Activated T-cell treated with anti-CD3 and anti-CD28 coated beads, Interleukin-2, amount 50 U/mL, for 4 hours (primary cell): ENCODE results near the gene USP36. TPM values are rescaled to one million over a fixed set of nuclear protein-coding genes. Genes with fewer than 3 reads are reported as not detected.
A peak's percentile ranks its signal among the peaks of the same experiment; 100 is the strongest.
"Not testable (repeated sequence)": the region's sequence is repeated elsewhere in the genome, so short reads cannot be mapped to it uniquely, and the experiment has no call there.

Experiments used
- ATAC-seq, 2 donors: fragments of 200-7000 bp; cut with Tn5 transposase; one replicate each; pipeline ENCODE4 v1.10.0; 2021
- DNase-seq: peaks from one replicate; pipeline ENCODE4 v3.0.0-alpha.2; 2020
- H3K27me3 Mint-ChIP-seq: one replicate; pipeline ENCODE4 v1.8.0; 2021; ENCODE audit warnings: low read depth, mixed read lengths
- H3K36me3 Mint-ChIP-seq: one replicate; pipeline ENCODE4 v1.8.0; 2022; ENCODE audit warnings: mixed read lengths; ENCODE audit not compliant: insufficient read depth
- H3K4me1 Mint-ChIP-seq: one replicate; pipeline ENCODE4 v1.8.0; 2021; ENCODE audit warnings: low read depth, mixed read lengths
- H3K4me3 Mint-ChIP-seq: one replicate; pipeline ENCODE4 v1.8.0; 2021; ENCODE audit warnings: mild to moderate bottlenecking, moderate library complexity, mixed read lengths
- H3K9me3 Mint-ChIP-seq: one replicate; pipeline ENCODE4 v1.8.0; 2021; ENCODE audit warnings: mixed read lengths
- total RNA-seq, 3 donors: library from RNA; stranded (reverse); gene quantifications; one replicate each; pipeline ENCODE4 v1.2.1, GENCODE V29; 2021

Gene USP36
- total RNA-seq, 3 donors from 2014 or later = 157 to 179 (median 170) TPM

GRCh38 chr17:78789663-78790181, 50.9 kb downstream of the USP36 start:
- H3K4me3 Mint-ChIP-seq = no peak overlapping the region
- peaks cover 69% of the 10 kb centered on the region for H3K4me1 Mint-ChIP-seq
- ATAC-seq (peak; percentile 15 to 27), DNase-seq (no peak)
- H3K27me3 Mint-ChIP-seq = no peaks in the 10 kb centered on the region
- no peaks in the 10 kb centered on the region for H3K9me3 Mint-ChIP-seq
- peaks cover 28% of the 10 kb centered on the region for H3K36me3 Mint-ChIP-seq

- peaks cover 70% of the 10 kb centered on the region for H3K4me1 Mint-ChIP-seq
- H3K4me3 Mint-ChIP-seq = no peak overlapping the region
- no peaks in the 10 kb centered on the region for H3K27me3 Mint-ChIP-seq
- ATAC-seq = peak; percentile 42 to 45
- no peak for DNase-seq
- H3K9me3 Mint-ChIP-seq = no peaks in the 10 kb centered on the region
- H3K36me3 Mint-ChIP-seq = peaks cover 25% of the 10 kb centered on the region
These were observed 51.4 kb downstream of the USP36 start for GRCh38 chr17:78789149-78789662.

GRCh38 chr17:78788451-78788850, 52.2 kb downstream of the USP36 start:
- no peaks in the 10 kb centered on the region for H3K9me3 Mint-ChIP-seq
- no peak overlapping the region for H3K4me3 Mint-ChIP-seq
- peaks cover 71% of the 10 kb centered on the region for H3K4me1 Mint-ChIP-seq
- DNase-seq (no peak), ATAC-seq (no peak)
- H3K36me3 Mint-ChIP-seq = peaks cover 19% of the 10 kb centered on the region
- no peaks in the 10 kb centered on the region for H3K27me3 Mint-ChIP-seq

GRCh38 chr17:78787444-78787843, 53.2 kb downstream of the USP36 start:
- Mint-ChIP-seq H3K4me3 (no peak overlapping the region), H3K36me3 (peaks cover 12% of the 10 kb centered on the region), H3K27me3 (no peaks in the 10 kb centered on the region), H3K4me1 (peaks cover 75% of the 10 kb centered on the region), H3K9me3 (no peaks in the 10 kb centered on the region)
- no peak for ATAC-seq
- no peak for DNase-seq

GRCh38 chr17:78785663-78786057, 55.0 kb downstream of the USP36 start:
- H3K27me3 Mint-ChIP-seq = no peaks in the 10 kb centered on the region
- peaks cover 4% of the 10 kb centered on the region for H3K36me3 Mint-ChIP-seq
- DNase-seq (no peak), ATAC-seq (no peak)
- peaks cover 60% of the 10 kb centered on the region for H3K4me1 Mint-ChIP-seq
- no peaks in the 10 kb centered on the region for H3K9me3 Mint-ChIP-seq
- H3K4me3 Mint-ChIP-seq = no peak overlapping the region

- DNase-seq (no peak), ATAC-seq (no peak)
- peaks cover 4% of the 10 kb centered on the region for H3K36me3 Mint-ChIP-seq
- H3K9me3 Mint-ChIP-seq = no peaks in the 10 kb centered on the region
- no peaks in the 10 kb centered on the region for H3K27me3 Mint-ChIP-seq
- peaks cover 59% of the 10 kb centered on the region for H3K4me1 Mint-ChIP-seq
- peak overlapping the region; percentile 45 for H3K4me3 Mint-ChIP-seq
These were observed 55.5 kb downstream of the USP36 start for GRCh38 chr17:78785011-78785662.

- H3K4me1 Mint-ChIP-seq = peaks cover 59% of the 10 kb centered on the region
- H3K4me3 Mint-ChIP-seq = peak overlapping the region; percentile 81
- H3K36me3 Mint-ChIP-seq = peaks cover 4% of the 10 kb centered on the region
- H3K9me3 Mint-ChIP-seq = no peaks in the 10 kb centered on the region
- no peaks in the 10 kb centered on the region for H3K27me3 Mint-ChIP-seq
- DNase-seq (no peak), ATAC-seq (no peak)
These were observed 56.3 kb downstream of the USP36 start for GRCh38 chr17:78784352-78784751.

- DNase-seq = no peak
- Mint-ChIP-seq H3K27me3 (no peaks in the 10 kb centered on the region), H3K4me3 (peak overlapping the region; percentile 81), H3K36me3 (peaks cover 4% of the 10 kb centered on the region), H3K9me3 (no peaks in the 10 kb centered on the region), H3K4me1 (peaks cover 61% of the 10 kb centered on the region)
- no peak for ATAC-seq
These were observed 56.8 kb downstream of the USP36 start for GRCh38 chr17:78783711-78784324.

GRCh38 chr17:78781893-78782304, 58.7 kb downstream of the USP36 start, which contains the start of gene CYTH1:
Gene CYTH1, minus strand, starts transcription at chr17:78782273. Its CDS starts 50 bp downstream, at chr17:78782223.
- ATAC-seq = peak in 1 of 2 donors; percentile 16

GRCh38 chr17:78781104-78781892, 59.3 kb downstream of the USP36 start:
- ATAC-seq (peak; percentile 10 to 22), DNase-seq (no peak)
- Mint-ChIP-seq H3K4me3 (peak overlapping the region; percentile 90), H3K36me3 (no peaks in the 10 kb centered on the region), H3K27me3 (no peaks in the 10 kb centered on the region), H3K9me3 (no peaks in the 10 kb centered on the region), H3K4me1 (peaks cover 57% of the 10 kb centered on the region)

More at GRCh38 chr17:78781893-78782304, 58.7 kb downstream of the USP36 start, which contains the start of gene CYTH1:
- Mint-ChIP-seq H3K9me3 (no peaks in the 10 kb centered on the region), H3K27me3 (no peaks in the 10 kb centered on the region), H3K36me3 (no peaks in the 10 kb centered on the region), H3K4me3 (peak within 1 kb of the TSS; percentile 90), H3K4me1 (peaks cover 57% of the 10 kb centered on the region)
- no peak for DNase-seq

- H3K4me3 Mint-ChIP-seq = peak overlapping the region; percentile 90
- ATAC-seq (no peak), DNase-seq (no peak)
These were observed 60.3 kb downstream of the USP36 start for GRCh38 chr17:78780335-78780734.

GRCh38 chr17:78779850-78780249, 60.8 kb downstream of the USP36 start:
- Mint-ChIP-seq H3K4me1 (peaks cover 59% of the 10 kb centered on the region), H3K9me3 (no peaks in the 10 kb centered on the region), H3K27me3 (no peaks in the 10 kb centered on the region), H3K4me3 (peak overlapping the region; percentile 90), H3K36me3 (no peaks in the 10 kb centered on the region)
- ATAC-seq (peak; percentile 12 to 29), DNase-seq (no peak)

More at GRCh38 chr17:78780335-78780734, 60.3 kb downstream of the USP36 start:
- H3K36me3 Mint-ChIP-seq = no peaks in the 10 kb centered on the region
- H3K9me3 Mint-ChIP-seq = no peaks in the 10 kb centered on the region
- peaks cover 59% of the 10 kb centered on the region for H3K4me1 Mint-ChIP-seq
- no peaks in the 10 kb centered on the region for H3K27me3 Mint-ChIP-seq

- Mint-ChIP-seq H3K4me1 (peaks cover 60% of the 10 kb centered on the region), H3K4me3 (peak overlapping the region; percentile 90)
- not testable (repeated sequence) for H3K9me3 Mint-ChIP-seq, DNase-seq, ATAC-seq, H3K27me3 Mint-ChIP-seq, H3K36me3 Mint-ChIP-seq
These were observed 61.3 kb downstream of the USP36 start for GRCh38 chr17:78779286-78779651.

- Mint-ChIP-seq H3K4me3 (peak overlapping the region; percentile 63), H3K4me1 (peaks cover 55% of the 10 kb centered on the region), H3K36me3 (peaks cover 1% of the 10 kb centered on the region), H3K27me3 (no peaks in the 10 kb centered on the region), H3K9me3 (no peaks in the 10 kb centered on the region)
- DNase-seq (no peak), ATAC-seq (no peak)
These were observed 62.7 kb downstream of the USP36 start for GRCh38 chr17:78777881-78778280.
